IPS DF 19.7 (cell line): ENCODE measurements around the gene YY1AP1.
"Not testable (repeated sequence)": the region's sequence is repeated elsewhere in the genome, so short reads cannot be mapped to it uniquely, and the experiment has no call there.

Experiments
- DNase-seq: peaks from one replicate; pipeline ENCODE4 v3.0.0-alpha.2; 2013; ENCODE audit warnings: low read depth, low spot score

Gene YY1AP1

DNA sequence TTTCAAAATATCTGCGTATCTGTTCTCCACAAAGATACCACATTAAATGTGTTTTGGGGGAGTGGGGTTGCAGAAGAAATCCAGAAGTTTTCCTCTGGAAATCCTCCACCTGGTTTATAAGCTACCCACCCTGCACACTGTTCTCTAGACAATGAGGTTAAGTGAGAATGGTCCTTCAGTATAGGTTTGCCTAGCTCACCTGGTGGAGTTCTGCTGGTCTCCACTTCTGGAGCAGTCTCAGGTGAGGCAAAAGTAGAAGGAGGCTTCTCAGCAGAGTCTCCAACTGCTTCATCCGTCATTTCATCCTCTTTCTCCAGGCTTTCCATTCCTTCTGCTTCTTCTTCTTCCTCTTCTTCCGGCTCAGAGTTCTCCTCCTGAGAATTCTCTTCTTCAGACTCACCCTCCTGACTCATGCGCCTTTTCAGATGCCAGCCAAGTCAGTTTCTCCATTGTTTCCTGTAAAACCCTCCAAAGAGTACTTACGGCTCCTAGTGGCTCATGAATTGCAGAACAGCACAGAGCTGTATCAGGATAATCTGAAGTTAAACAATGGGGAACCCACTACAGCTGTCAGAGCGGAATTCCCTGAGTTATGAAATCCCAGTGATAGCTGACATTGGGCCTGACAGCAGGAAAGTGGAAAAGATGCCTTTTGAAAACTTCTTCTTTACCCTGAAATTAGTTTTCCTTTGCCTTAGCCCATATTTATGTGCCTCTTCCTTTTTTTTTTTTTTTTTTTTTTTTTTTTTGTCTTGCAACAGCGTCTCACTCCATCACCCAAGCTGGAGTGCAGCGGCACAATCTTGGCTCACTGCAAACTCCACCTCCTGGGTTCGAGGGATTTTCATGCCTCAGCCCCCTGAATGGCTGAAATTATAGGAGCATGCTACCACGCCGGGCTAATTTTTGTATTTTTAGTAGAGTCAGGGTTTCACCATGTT is 40.1 kb downstream of the YY1AP1 start:
- no peak for DNase-seq

DNA sequence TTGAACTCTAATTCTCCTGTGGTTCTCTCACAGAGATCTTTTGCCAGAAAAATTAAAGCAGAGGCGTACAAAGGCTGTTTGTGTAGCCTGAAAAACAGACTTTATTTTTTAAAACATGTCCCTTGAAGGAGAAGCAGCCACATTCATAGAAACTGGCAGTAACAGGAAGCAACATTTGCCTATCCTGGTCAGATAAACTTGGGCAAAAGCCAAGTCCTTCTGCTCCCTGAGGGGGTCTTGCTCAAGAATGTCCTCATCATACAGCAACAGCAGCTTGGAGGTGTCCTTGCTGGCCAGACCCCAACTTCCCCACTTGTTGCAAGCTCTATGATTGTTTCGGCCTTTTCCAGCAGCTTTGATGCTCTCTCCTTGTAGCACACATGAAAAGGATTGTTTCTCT is 42.3 kb downstream of the YY1AP1 start:
- DNase-seq = no peak

DNA sequence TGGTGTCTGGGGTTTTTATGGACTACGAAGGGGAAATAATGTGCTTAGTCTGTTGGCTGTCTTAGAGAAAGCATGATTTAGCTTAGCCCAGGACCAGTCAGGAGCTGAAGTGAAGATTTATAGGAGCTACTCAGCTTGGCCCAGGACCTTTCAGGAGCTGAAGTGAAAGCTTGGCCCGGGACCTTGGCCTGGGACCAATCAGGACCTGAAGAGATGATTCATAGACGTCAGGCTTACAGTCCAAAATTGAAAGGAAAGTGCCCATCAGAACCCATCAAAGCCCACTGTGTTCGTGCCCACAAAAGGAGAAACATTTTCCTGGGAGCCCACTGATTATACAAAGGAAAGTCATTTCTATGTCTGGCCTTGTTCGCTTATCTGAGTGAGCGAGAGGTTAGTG is 42.9 kb downstream of the YY1AP1 start:
- no peak for DNase-seq

DNA sequence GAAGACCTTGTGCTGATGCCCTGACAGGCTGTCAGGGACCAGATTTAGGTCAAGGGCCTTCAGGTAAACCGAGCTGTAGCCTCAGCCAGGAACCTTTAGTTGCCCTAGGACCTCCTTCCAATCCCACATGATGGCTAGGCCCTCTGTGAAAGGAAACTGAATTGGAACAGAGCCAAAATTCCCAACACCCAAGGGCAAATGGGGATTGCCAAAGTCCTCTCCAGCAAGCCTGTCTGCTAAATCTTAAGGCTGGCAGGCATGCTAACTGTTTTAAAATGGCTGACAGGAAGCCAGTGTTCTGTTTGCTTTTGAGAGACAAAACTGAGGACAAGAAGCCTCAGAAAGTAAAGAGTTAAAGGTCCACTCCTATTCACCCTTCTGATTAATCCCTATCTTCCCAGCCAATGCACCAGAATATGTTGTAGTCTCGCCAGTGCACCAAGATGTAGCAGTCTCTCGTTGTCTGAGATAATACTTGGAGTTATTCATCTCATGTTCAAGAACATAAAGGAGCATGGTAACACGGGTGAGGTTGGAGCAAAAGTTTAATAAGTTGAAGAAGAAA is 43.5 kb downstream of the YY1AP1 start:
- DNase-seq = no peak

DNA sequence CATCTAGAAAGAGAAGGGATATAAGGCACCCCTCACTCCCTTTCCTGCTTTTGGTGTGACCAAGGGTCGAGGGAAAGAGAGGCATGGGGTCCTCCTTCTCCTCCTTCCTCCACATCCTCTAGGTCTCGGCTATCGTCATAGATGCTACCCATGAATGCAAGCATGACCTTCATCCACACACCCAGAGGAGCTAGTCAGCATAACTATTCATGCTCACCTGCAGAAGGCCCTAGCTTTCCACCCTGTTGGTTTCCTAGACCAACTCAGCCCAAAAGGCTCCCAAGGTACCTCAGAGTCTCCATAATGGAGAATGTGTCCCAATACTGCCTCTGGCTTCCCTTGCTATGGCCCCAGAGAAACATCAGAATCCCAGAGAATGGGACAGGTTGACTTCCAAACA is 45.3 kb downstream of the YY1AP1 start:
- DNase-seq = no peak

DNA sequence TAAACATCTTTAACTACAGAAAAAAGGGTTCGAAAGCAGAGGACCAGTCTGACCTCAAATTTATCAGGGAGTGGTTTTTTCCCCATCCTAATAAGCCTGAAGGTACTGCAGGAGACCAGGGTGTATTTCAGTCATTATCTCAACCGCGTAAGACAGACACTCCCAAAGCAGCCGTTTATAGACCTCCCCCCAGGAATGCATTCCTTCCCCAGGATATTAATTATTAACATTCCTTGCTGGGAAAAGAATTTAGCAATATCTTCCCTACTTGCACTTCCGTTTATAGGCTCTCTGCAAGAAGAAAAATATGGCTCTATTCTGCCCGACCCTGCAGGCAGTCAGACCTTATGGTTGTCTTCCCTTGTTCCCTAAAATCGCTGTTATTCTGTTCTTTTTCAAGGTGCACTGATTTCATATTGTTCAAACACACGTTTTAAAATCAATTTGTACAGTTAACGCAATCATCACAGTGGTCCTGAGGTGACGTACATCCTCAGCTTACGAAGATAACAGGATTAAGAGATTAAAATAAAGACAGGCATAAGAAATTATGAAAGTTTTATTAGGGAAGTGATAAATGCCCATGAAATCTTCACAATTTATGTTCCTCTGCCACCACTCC is 45.9 kb downstream of the YY1AP1 start:
- DNase-seq = not testable (repeated sequence)

DNA sequence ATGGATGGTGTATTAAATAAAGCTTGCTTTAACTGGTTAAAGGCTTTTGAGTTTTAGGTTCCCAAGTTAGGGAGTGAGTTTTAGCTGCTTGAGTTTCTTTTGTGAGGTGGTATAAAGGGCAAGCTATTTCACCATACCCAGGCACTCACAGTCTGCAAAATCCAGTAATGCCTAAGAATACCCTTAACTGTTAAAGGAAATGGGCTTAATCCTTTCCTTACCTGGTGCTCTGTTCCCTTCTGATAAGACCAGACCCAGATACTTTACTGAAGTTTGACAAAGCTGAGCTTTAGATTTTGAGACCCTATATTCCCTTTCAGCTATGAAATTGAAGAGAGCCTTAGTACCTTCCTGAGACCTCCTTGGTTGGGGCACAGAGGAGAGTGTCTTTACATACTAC is 48.2 kb downstream of the YY1AP1 start:
- DNase-seq = no peak

DNA sequence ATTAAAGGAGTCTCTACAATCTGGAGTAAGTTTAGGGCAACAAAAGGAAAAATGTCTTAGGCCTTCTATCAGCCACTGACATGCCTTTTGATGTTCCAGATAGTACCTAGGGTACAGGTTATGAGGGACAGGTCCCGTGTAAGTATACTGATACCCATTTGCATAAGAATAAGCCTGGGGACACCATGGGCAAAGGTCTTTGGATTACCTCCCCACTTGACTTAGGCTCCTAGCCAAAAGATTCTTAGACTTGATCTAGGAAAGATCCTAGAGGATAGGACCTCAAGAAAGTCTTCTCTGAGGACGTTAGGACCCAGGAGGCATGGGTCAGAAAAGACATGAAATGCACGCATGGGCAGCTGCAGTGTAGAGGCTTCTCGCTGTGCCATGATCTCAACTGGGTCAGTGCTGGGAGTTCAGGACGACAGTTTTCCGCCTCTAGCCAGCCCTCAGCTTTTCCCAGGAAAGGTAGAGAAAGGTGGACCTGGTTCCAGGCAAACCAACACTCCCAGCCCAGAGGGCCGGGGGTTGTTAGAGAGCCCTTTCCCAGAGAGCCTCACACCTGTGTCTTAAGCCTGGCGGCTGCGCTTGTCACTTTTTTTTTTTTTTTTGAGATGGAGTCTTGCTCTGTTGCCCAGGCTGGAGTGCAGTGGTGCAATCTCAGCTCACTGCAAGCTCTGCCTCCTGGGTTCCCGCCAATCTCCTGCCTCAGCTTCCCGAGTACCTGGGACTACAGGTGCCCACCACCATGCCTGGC is 52.0 kb downstream of the YY1AP1 start:
- no peak for DNase-seq

DNA sequence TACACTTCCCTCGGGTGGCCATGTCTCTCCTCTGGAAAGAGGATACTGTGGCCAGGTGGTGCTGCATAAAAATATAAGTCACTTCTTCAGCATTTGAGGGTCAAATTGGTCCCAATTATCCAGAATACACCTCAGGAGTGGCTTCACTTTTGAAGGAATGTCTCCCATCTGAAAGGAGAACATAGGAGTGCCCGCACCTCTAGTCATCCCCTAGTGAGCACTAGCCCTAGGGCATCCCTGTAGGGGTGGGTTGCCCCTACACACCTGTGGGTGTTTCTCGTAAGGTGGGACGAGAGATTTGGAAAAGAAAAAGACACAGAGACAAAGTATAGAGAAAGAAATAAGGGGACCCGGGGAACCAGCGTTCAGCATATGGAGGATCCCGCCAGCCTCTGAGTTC is 62.1 kb downstream of the YY1AP1 start:
- DNase-seq = not testable (repeated sequence)

DNA sequence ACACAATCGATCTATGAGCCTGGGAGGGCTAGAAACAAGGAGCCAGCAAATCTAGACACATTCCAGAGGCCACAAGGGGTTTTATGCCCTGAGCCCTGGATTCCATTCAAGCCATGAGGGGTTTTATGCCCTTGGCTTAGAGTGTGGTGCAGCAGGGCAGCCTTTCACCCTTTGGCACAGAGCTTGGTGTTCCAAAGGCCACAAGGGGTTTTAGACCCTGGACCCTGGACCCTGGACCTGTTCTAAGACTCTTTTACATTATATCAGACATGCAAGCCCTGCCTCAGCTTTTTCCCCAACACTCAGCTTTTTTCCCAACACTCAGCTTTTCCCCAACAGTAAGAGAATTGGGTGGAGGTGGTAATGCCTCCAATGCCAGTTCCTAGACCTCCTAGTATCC is 65.2 kb downstream of the YY1AP1 start:
- DNase-seq = no peak

DNA sequence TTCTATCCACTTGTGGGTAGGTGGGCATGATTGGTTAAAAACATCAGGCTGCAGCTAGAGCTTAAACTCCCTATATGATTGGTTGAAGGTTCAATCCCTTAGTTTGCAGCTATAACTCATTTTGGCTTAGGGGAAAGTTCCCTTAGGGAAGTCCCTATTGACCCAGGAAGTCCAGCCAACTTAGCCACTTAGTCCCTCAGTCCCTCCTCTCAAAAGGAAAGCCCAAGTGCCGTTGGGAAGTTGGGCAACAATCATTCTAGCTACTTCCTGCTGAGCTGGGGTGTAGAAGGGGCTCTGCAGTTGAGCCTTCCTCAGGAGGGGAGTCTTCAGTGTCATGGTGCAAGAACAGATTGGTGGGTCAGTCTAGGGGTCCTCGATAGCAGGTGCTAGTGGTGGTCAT is 66.4 kb downstream of the YY1AP1 start:
- DNase-seq = no peak

DNA sequence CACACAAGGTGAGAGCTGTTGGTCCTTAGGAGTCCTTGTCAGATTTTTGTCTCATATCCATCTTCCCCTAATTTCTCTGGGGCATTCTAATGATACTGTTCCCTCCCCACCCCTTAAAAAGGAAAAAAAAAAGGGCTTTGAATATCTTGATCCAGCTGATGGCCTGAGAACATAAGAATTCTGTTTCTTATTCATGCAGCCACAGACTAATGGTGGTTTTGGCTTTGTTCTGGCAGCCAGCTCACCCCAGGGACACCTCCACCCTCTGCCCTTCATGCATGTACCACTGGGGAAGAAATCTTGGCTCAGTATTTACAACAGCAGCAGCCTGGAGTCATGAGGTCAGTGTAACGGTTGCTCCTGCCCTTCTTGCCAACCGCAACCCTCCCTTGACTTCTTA is 75.3 kb downstream of the YY1AP1 start:
- DNase-seq = not testable (repeated sequence)

DNA sequence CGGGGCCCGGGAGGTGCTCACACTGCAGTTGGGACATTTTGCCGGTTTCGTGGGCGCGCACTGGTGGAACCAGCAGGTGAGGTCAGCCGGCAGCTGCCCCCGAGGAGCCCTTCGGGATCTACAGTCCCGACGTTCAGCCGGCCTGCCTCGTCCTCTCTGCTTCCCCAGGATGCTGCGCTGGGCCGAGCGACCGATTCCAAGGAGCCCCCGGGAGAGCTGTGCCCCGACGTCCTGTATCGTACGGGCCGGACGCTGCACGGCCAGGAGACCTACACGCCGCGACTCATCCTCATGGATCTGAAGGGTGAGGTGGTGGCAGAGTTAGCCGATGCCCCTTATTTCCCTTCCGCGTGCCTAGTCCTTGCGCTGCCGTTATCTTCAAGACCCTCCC is 78.3 kb downstream of the YY1AP1 start:
- DNase-seq = not testable (repeated sequence)

DNA sequence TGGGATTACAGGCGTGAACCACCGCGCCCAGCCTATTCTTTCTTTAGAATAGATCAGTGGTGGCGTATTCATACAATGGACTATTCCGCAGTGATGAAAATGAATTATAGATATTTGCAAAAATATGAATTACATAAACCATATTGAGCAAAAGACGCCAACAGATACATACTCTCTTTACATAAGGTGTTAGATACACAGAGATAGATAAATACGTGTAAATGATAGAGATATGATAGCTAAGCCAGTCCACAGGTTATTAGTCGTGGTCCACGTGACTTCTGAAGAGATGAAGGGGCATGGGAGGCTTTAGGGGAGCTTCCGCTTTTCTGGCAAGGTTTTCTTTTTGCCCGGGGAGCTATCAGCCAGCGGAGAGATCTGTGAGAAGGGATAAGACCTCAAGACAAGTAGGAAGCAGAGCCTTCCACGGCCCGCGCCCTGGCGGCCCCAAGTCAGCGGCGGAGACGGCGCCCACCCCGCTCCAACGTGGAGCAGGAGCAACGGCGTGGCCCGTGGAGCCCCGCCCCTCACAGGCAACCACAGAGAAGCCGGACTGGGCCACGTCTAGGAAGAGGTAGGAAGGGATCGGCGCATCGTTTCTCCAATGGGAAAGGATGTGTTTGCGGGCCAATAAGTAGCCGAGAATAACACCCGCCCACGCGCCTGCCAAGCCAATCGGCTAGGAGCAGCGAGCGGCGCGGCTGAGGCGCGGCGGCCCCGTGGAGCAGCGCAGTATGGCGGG is 78.9 kb downstream of the YY1AP1 start, which contains the start of gene MSTO1:
TSS of gene MSTO1 (plus strand) at position 704 of the 742 bp plus-strand sequence. CDS start at position 735, 31 bp downstream.
- peak; percentile 95 for DNase-seq
